ENCODE data around the gene UBR4. TPM values are rescaled to one million over a fixed set of nuclear protein-coding genes. Genes with fewer than 3 reads are reported as not detected.
A peak's percentile ranks its signal among the peaks of the same experiment; 100 is the strongest.

Gene UBR4
- polyA plus RNA-seq, 10 donors, result 64.0 to 86.1 (median 77.4) TPM

DNA sequence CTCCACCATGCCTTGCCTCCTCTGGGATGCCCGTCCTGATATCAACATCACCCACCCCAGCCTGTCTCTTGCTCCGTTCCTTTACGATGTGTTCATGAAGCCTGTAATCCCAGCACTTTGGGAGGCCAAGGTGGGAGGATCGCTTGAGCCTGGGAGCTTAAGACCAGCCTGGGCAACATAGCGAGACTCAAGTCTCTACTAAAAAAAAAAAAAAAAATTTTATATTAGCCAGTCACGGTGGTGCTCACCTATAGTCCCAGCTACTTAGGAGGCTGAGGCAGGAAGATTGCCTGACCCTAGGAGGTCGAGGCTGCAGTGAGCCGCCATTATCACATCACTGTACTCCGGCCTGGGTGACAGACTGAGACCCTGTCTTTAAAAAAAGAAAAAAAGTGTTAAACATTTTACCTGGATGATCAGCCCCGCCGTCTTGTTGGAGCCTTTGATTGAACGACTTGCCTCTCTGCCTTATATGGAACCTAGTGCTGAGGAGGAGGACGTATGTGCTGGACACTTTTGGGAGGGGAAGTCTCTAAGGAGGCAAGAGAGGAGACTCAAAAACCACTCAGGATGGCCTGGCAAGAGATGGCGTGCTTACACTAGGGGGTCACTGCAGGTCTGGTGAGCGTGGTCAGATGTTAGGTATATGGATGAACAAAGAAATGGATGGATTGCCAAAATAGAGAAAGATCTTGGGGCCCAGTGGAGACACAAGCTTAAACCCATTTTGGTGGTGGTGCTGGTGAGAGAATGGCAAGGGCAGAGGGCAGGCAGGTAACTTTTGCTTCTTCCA, 173.1 kb downstream of the UBR4 start:
- DNase-seq, result no peak

- DNase-seq, result peak in 1 of 3 donors; percentile 40
Observed at GRCh38 chr1:19036041-19036812, 173.8 kb downstream of the UBR4 start.

- DNase-seq, result no peak
Observed at GRCh38 chr1:19035377-19036040, 174.6 kb downstream of the UBR4 start.

DNA sequence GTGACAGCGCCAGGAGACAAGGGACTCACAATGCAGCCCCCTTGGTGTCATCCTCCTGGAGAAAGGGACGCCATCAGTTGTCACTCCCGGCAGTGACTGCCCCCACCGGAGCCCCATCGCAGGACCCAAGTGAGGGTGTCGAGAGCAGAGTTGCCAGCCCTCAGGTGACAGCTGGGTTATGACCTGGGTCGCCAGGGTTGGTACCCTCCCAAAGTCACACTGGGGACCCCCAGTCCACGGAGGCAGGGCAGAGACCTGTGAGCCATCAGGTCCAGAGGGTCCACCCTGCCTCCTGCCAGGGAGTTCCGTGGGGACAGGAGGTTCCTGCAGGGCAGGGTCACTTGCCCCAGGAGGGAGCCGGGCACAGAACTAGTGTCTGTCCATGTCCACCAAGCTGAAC, 175.3 kb downstream of the UBR4 start:
- DNase-seq, result no peak

GRCh38 chr1:19033926-19034680, 176.0 kb downstream of the UBR4 start:
- peak in 1 of 3 donors; percentile 33 for DNase-seq

GRCh38 chr1:19033515-19033839, 176.6 kb downstream of the UBR4 start:
- no peak for DNase-seq

- DNase-seq, result no peak
Observed at GRCh38 chr1:19032701-19033514, 177.2 kb downstream of the UBR4 start.

GRCh38 chr1:19032413-19032695, 177.7 kb downstream of the UBR4 start:
- no peak for DNase-seq

GRCh38 chr1:19029191-19030085, 180.6 kb downstream of the UBR4 start:
- DNase-seq, result no peak

GRCh38 chr1:19028546-19029129, 181.4 kb downstream of the UBR4 start:
- DNase-seq, result no peak

DNA sequence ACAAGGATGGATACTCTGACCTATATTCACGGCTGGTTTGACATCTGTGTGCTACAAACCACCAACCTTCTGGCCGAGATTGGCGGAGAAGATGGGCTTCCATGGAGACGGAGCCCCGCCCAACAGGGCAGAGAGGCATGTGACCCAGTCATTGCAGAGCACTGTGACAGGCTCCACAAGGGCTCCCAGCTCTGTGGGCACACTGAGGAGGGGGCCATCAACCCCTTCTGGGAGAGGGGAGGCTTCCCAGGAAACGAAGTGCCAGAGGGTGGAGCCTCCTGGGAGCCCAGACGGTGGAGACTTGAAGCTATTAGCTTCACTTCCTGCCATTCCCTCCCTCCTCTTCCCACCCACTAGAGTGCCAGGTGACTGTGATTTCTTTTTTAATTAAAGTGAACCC, 182.0 kb downstream of the UBR4 start:
- no peak for DNase-seq

Other genes with a start within 250 kb of the UBR4 start
- 10 to 100 TPM; 29.9 to 39.8 (median 35.8) TPM for gene EMC1, start 41.3 kb upstream of the UBR4 start, polyA plus RNA-seq (ENCODE audit: insufficient read length in 10 of 10)
- 10 to 100 TPM; 20.8 to 31.3 (median 26.3) TPM for gene MRTO4, start 41.5 kb upstream of the UBR4 start, polyA plus RNA-seq (ENCODE audit: insufficient read length in 10 of 10)
- gene AKR7A3, start 78.5 kb upstream of the UBR4 start, polyA plus RNA-seq (ENCODE audit: insufficient read length in 10 of 10), result 1 to 10 TPM in 4 of 10 donors, under 1 TPM in 6; 0.46 to 2.1 (median 0.90) TPM
- gene AKR7A2, start 101.9 kb upstream of the UBR4 start, polyA plus RNA-seq (ENCODE audit: insufficient read length in 10 of 10), result 10 to 100 TPM; 35.3 to 51.0 (median 42.6) TPM
- gene SLC66A1, start 102.1 kb upstream of the UBR4 start, polyA plus RNA-seq (ENCODE audit: insufficient read length in 10 of 10), result 10 to 100 TPM in 3 of 10 donors, 1 to 10 TPM in 7; 7.3 to 10.6 (median 9.4) TPM

All from muscle of back (tissue), 11 donors.